BLaER1 treated with 17β-estradiol and CSF1 and Interleukin-3, amounts not matched to agents 10 nM and 100 nM (cell line): ENCODE measurements around the gene CRYGB.
"Not testable (repeated sequence)": the region's sequence is repeated elsewhere in the genome, so short reads cannot be mapped to it uniquely, and the experiment has no call there.

Experiments
- H3K27ac ChIP-seq, 11 experiments: shearing (Covaris generic); formaldehyde crosslinking; 2 replicates each; pipeline ENCODE4 v1.8.1; 2022
- H3K27me3 ChIP-seq, 11 experiments: shearing (Covaris generic); formaldehyde crosslinking; 2 replicates each; pipeline ENCODE4 v1.8.1; 2022
- H3K36me3 ChIP-seq, 11 experiments: shearing (Covaris generic); formaldehyde crosslinking; 2 replicates each; pipeline ENCODE4 v1.8.1; 2022
- H3K4me1 ChIP-seq, 10 experiments: shearing (Covaris generic); formaldehyde crosslinking; 2 replicates each; pipeline ENCODE4 v1.8.1; 2022
- H3K4me2 ChIP-seq, 11 experiments: shearing (Covaris generic); formaldehyde crosslinking; 2 replicates each; pipeline ENCODE4 v1.8.1; 2022
- H3K4me3 ChIP-seq, 10 experiments: shearing (Covaris generic); formaldehyde crosslinking; 2 replicates each; pipeline ENCODE4 v1.8.1; 2022
- H3K9ac ChIP-seq, 11 experiments: shearing (Covaris generic); formaldehyde crosslinking; 2 replicates each; pipeline ENCODE4 v1.8.1; 2022
- H3K9me3 ChIP-seq, 11 experiments: shearing (Covaris generic); formaldehyde crosslinking; replicated peaks in 1 of 11; 2 replicates each; pipeline ENCODE4 v1.8.1; 2022
- H4K20me1 ChIP-seq, 11 experiments: shearing (Covaris generic); formaldehyde crosslinking; 2 replicates each; pipeline ENCODE4 v1.8.1; 2022
- Cebpa-rat ChIP-seq, 11 experiments: shearing (Covaris generic); IDR thresholded peaks; 2 replicates each; pipeline ENCODE4 v1.8.1; 2022

CRYGB gene

GRCh38 chr2:208139447-208139846, 6.5 kb downstream of the CRYGB start:
- TF ChIP-seq Cebpa-rat (IDR thresholded peaks at IDR 0.05): no peak
- Histone ChIP-seq H4K20me1 (no peaks in the 10 kb centered on the region), H3K27ac (no peak overlapping the region)

DNA sequence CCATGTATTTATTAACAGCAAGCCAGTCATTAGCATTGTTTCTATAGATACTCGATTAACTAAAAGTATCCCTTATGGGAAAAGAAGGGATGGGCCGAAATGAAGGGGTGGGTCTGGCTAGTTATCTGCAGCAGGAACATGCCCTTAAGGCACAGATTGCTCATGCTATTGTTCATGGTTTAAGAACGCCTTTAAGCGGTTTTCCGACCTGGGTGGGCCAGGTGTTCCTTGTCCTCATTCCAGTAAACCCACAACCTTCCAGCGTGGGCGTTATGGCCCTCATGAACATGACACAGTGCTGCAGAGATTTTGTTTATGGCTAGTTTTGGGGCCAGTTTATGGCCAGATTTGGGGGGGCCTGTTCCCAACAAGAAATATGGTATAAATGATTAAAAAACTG, 7.6 kb downstream of the CRYGB start:
- peaks cover 13 to 28% (median 25%) of the 10 kb centered on the region in 11 experiments; a peak in 20 of 22 replicates for H3K9me3 ChIP-seq
- not testable (repeated sequence) for H4K20me1 ChIP-seq, H3K36me3 ChIP-seq, H3K4me3 ChIP-seq, H3K27ac ChIP-seq, H3K27me3 ChIP-seq, H3K4me2 ChIP-seq, H3K9ac ChIP-seq
- H3K4me1 ChIP-seq: peaks cover 8 to 12% (median 9%) of the 10 kb centered on the region in 10 experiments; a peak in 18 of 20 replicates

More at GRCh38 chr2:208139447-208139846, 6.5 kb downstream of the CRYGB start:
- no peak overlapping the region for H3K4me2 ChIP-seq
- no peaks in the 10 kb centered on the region for H3K36me3 ChIP-seq
- peaks cover 13 to 28% (median 25%) of the 10 kb centered on the region in 11 experiments; a peak in 20 of 22 replicates for H3K9me3 ChIP-seq
- H3K27me3 ChIP-seq: no peaks in the 10 kb centered on the region
- peaks cover 8 to 11% (median 8%) of the 10 kb centered on the region in 10 experiments; a peak in 18 of 20 replicates for H3K4me1 ChIP-seq
- no peak overlapping the region for H3K4me3 ChIP-seq
- no peak overlapping the region for H3K9ac ChIP-seq

GRCh38 chr2:208136716-208137094, 9.3 kb downstream of the CRYGB start:
- Histone ChIP-seq H4K20me1 (no peaks in the 10 kb centered on the region), H3K27ac (no peak overlapping the region), H3K27me3 (no peaks in the 10 kb centered on the region), H3K9ac (no peak overlapping the region), H3K4me1 (peaks cover 8 to 12% (median 9%) of the 10 kb centered on the region in 10 experiments; a peak in 18 of 20 replicates), H3K36me3 (no peaks in the 10 kb centered on the region), H3K4me3 (no peak overlapping the region), H3K4me2 (no peak overlapping the region), H3K9me3 (peaks cover 13 to 28% (median 25%) of the 10 kb centered on the region in 11 experiments; a peak in 20 of 22 replicates)
- TF ChIP-seq Cebpa-rat (IDR thresholded peaks at IDR 0.05): no peak

GRCh38 chr2:208135794-208136715, 9.9 kb downstream of the CRYGB start:
- H4K20me1 ChIP-seq: no peaks in the 10 kb centered on the region
- H3K36me3 ChIP-seq: no peaks in the 10 kb centered on the region
- no peak overlapping the region for H3K4me2 ChIP-seq
- peaks cover 13 to 28% (median 25%) of the 10 kb centered on the region in 11 experiments; a peak in 20 of 22 replicates for H3K9me3 ChIP-seq
- no peak overlapping the region for H3K9ac ChIP-seq
- no peak overlapping the region for H3K4me3 ChIP-seq
- no peak overlapping the region for H3K27ac ChIP-seq
- no peaks in the 10 kb centered on the region for H3K27me3 ChIP-seq
- H3K4me1 ChIP-seq: peaks cover 8 to 12% (median 9%) of the 10 kb centered on the region in 10 experiments; a peak in 18 of 20 replicates
- no peak for TF ChIP-seq Cebpa-rat (IDR thresholded peaks at IDR 0.05)

- no peak for TF ChIP-seq Cebpa-rat (IDR thresholded peaks at IDR 0.05)
- peak overlapping the region; percentile 15 to 58 (median 46); a peak in 21 of 22 replicates for H3K4me2 ChIP-seq
These were observed 10.9 kb downstream of the CRYGB start for GRCh38 chr2:208134928-208135586.

DNA sequence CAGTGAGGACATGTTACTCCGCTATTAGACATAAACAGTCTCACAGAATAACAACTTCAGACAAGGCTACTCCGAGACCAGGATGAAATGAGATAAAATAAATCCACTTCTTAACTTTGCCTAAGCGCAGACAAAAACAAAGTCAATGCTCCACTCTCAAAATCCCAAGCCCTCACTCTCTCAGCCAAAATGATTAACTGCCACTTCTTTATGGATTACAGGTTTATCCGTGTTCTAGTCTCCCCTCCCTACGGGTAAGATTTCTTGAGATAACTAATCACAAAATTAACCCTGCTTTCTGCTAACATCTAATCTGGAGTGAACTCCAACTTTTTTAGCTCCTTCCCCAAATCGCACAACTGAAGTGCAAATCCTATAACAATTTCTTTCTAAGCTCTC, 15.2 kb downstream of the CRYGB start:
- H3K9ac ChIP-seq: no peak overlapping the region
- H4K20me1 ChIP-seq: no peaks in the 10 kb centered on the region
- no peak overlapping the region for H3K4me3 ChIP-seq
- H3K4me1 ChIP-seq: peaks cover 8 to 12% (median 9%) of the 10 kb centered on the region in 10 experiments; a peak in 18 of 20 replicates
- peaks cover 0 to 4% (median 0%) of the 10 kb centered on the region in 11 experiments; a peak in 1 of 22 replicates for H3K9me3 ChIP-seq
- TF ChIP-seq Cebpa-rat (IDR thresholded peaks at IDR 0.05): no peak
- H3K27ac ChIP-seq: no peak overlapping the region
- H3K36me3 ChIP-seq: no peaks in the 10 kb centered on the region
- no peak overlapping the region for H3K4me2 ChIP-seq
- no peaks in the 10 kb centered on the region for H3K27me3 ChIP-seq

More at GRCh38 chr2:208134928-208135586, 10.9 kb downstream of the CRYGB start:
- peaks cover 8 to 12% (median 9%) of the 10 kb centered on the region in 10 experiments; a peak in 18 of 20 replicates for H3K4me1 ChIP-seq
- H4K20me1 ChIP-seq: no peaks in the 10 kb centered on the region
- peaks cover 13 to 27% (median 24%) of the 10 kb centered on the region in 11 experiments; a peak in 20 of 22 replicates for H3K9me3 ChIP-seq
- H3K27me3 ChIP-seq: no peaks in the 10 kb centered on the region
- no peaks in the 10 kb centered on the region for H3K36me3 ChIP-seq
- H3K27ac ChIP-seq: no peak overlapping the region
- H3K9ac ChIP-seq: no peak overlapping the region
- H3K4me3 ChIP-seq: no peak overlapping the region

DNA sequence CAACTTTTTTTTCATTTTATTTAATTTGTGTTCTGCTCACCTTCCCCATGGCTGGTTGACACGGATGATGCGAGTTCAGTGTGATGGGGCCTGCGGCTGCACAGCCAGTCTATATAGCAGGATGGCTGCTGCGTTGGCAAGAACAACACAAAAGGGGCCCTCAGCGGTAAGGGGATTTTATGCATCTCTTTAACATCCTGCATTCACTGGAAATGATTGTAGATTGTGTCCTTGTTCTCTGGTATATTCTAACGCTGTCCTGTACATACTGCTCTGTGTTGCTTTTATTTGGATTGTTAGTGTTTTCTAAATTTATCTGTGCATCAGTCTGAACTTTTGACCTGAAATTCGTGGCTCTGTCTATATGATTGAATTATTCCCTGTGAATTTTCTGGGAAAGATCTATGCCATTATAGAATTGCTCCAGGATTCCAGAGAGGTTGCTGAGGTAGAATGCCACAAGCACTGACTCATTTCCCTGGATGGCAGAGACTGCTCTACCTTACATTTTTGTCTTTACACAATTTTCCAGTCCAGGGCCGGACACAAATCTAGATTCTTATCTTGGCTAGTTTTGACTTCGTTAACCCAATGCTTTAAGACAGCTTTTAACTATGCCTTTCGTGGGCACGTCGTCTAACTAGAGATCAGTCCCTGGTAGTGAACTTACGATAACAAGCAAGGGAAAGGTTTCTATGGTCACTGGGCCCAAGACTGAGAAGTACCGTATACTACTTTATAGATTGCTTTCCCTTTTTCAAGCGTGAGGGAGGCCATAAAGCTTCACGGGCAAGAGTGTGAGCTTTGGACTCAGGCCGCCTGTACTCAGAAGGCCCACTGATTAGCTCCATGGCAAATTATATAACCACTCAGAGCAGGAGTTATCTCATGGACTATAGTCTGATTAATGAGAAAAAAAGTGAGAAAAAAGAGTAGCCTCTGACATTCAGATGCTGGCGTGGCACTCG, 15.9 kb downstream of the CRYGB start, which contains the start of gene CRYGC:
Gene CRYGC, minus strand, starts transcription at position 85 of the 968 bp plus-strand sequence. Its CDS starts 36 bp downstream, at position 49.
- no peaks in the 10 kb centered on the region for H3K27me3 ChIP-seq

GRCh38 chr2:208128136-208128535, 17.8 kb downstream of the CRYGB start:
- no peak overlapping the region for H3K27ac ChIP-seq
- no peak for TF ChIP-seq Cebpa-rat (IDR thresholded peaks at IDR 0.05)
- H3K9ac ChIP-seq: no peak overlapping the region
- no peaks in the 10 kb centered on the region for H4K20me1 ChIP-seq
- peaks cover 0 to 5% (median 0%) of the 10 kb centered on the region in 11 experiments; a peak in 3 of 22 replicates for H3K9me3 ChIP-seq
- no peaks in the 10 kb centered on the region for H3K4me1 ChIP-seq
- H3K4me2 ChIP-seq: no peak overlapping the region
- no peaks in the 10 kb centered on the region for H3K36me3 ChIP-seq
- no peaks in the 10 kb centered on the region for H3K27me3 ChIP-seq
- H3K4me3 ChIP-seq: no peak overlapping the region

More for the DNA sequence above, 15.9 kb downstream of the CRYGB start, which contains the start of gene CRYGC:
- H3K4me2 ChIP-seq: no peak within 1 kb of the TSS
- no peak within 1 kb of the TSS for H3K27ac ChIP-seq
- H3K9ac ChIP-seq: no peak within 1 kb of the TSS
- H3K4me1 ChIP-seq: peaks cover 5 to 8% (median 6%) of the 10 kb centered on the region in 10 experiments; a peak in 18 of 20 replicates
- H3K4me3 ChIP-seq: no peak within 1 kb of the TSS
- no peaks in the 10 kb centered on the region for H3K36me3 ChIP-seq
- no peak for TF ChIP-seq Cebpa-rat (IDR thresholded peaks at IDR 0.05)
- peaks cover 0 to 4% (median 0%) of the 10 kb centered on the region in 11 experiments; a peak in 1 of 22 replicates for H3K9me3 ChIP-seq
- no peaks in the 10 kb centered on the region for H4K20me1 ChIP-seq
